HG02571 (cell line): ENCODE data around the gene PCCA.

ENCODE experiments used
- ATAC-seq: cut with Tn5 transposase; IDR thresholded peaks from one replicate; pipeline ENCODE4 v1.9.1; 2021; ENCODE audit warnings: mild to moderate bottlenecking, moderate library complexity; ENCODE audit not compliant: unreplicated experiment

Gene PCCA

GRCh38 chr13:100491164-100491842, 402.4 kb downstream of the PCCA start:
- ATAC-seq: no peak

DNA sequence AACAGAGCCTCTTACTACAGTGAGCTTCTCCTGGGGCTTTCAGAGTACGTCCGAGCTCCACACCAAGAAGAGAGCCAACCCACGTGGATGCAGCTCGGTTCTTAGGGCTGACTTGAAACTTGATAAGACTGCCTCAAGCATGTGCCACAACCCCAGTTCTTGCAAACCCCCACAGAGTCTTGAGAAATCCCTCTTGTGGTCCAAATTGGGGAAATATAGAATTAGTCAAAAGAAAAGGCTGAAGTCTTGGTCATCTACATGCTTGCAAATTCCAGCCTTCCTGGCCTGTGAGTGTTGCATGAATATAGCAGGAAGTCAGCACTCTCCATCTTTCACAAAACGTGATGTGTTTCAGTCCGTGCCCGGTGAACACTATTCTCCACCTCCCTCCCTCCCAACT, 404.5 kb downstream of the PCCA start:
- ATAC-seq: no peak

DNA sequence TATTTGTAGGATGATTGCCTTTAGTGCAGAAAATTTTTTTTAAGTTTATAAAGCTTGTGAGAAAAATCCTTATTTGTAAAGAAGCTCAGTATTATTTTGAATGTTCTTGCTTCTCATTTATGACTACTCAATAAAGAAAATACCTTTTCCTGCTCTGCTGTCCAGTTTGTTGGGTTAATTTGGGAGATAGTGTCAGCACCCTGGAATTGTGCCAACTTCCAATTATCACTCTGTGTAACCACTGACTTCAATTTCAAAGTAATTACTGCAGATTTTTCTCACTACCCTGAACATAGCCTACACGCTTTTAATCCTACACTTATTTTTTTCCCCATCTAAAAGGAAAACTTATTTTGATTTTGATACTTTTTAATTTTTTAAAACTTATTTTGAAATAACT, 406.6 kb downstream of the PCCA start:
- no peak for ATAC-seq

DNA sequence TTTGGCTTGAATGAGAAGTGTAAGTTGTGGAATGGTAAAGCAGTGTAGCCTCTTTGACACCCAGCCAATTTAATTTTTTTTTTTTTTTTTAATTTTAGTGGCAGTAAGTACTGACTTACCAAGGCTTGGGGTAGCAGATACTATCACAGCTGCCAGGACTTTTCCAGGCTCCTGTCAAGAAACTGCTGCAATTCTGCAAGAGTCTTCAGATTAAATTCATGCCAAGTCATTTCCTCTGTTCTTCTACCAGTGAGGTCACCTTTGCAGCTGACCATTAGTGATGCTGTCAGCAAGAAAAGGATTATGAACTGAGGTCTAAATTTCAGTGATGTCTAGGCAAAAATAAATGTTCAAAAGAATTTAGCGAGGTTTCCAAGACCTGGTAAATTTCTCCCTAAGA, 408.5 kb downstream of the PCCA start:
- ATAC-seq: no peak

- no peak for ATAC-seq
These were observed 413.6 kb downstream of the PCCA start for GRCh38 chr13:100502446-100502845.

GRCh38 chr13:100503622-100504021, 414.7 kb downstream of the PCCA start:
- no peak for ATAC-seq

GRCh38 chr13:100506154-100506553, 417.3 kb downstream of the PCCA start:
- peak; percentile 87 for ATAC-seq

GRCh38 chr13:100506600-100507422, 417.9 kb downstream of the PCCA start:
- no peak for ATAC-seq

GRCh38 chr13:100508455-100508854, 419.6 kb downstream of the PCCA start:
- ATAC-seq: no peak

DNA sequence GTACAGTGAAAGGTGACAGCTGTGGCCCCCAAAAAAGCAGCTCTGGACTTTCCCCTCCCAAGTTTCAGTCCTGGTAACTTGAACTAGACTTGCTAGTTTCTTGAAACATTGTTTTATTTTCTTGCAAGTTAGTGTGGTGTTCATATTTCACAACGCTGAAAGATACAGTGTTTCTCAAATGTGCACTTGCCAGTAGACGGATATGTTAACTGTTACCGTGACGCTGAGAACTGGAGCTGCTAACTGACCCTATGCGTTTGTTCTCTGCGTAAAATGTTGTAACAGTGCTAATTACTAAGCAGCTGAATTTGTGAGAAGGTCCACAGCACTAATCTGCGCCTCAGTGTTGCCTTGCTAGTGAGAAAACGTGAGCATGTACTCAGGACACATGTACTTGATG, 420.1 kb downstream of the PCCA start:
- no peak for ATAC-seq

GRCh38 chr13:100510208-100510957, 421.5 kb downstream of the PCCA start:
- no peak for ATAC-seq

DNA sequence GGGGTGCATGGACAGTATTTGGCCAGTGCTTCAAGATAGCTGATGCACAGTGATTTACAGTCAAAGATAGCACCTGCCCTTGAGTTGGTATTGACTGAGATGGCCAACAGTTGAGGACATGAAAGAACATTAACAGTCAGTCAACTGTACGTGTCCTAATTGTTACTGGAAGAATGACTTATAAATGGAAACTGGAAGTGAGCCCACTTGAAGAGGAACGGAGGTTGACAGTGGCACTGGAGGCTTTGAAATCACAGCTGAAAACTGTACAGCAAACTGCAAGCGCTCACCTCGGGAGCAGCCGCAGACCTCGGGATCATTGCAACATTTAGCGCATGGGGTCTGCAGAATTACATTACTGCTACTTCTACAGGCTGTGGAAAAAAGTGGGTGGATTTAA, 422.6 kb downstream of the PCCA start:
- ATAC-seq: no peak

DNA sequence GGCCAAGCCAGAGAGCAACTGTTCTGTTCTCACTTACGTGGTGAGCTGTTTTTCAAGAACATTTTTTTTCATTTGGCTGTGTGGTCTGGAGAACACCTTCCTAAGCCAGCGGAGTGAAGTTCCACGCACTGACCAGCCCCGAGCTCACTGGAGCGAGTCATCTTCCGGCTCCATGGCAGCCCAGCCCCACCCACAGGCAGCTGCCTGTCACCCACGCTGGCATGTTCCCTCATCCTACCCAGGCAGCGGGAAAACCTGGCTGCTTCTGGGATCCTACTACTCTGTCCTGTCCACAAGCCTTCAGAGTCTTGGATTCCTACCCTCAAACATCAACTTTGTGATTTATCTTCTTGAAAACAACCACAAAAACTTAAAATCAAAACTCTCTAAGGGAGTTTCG, 423.5 kb downstream of the PCCA start:
- no peak for ATAC-seq

- no peak for ATAC-seq
These were observed 424.3 kb downstream of the PCCA start for GRCh38 chr13:100513171-100513570.

GRCh38 chr13:100513987-100514670, 425.2 kb downstream of the PCCA start:
- ATAC-seq: no peak

- ATAC-seq: peak; percentile 95
These were observed 426.0 kb downstream of the PCCA start for GRCh38 chr13:100514788-100515409.

DNA sequence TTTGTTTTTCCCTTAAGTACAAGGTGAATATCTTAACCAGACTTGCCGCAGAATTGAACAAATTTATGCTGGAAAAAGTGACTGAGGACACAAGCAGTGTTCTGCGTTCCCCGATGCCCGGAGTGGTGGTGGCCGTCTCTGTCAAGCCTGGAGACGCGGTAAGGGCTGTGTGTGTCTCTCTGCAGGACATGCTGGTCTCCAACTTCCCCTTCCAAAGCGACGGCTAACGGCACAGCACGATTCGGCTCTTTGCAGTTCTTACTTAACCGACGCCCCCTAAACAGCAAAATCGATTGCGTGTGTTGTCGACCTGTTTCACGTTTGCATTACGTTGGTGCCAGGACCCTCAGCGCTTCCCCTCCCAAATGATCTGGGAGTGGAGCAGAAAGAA, 426.5 kb downstream of the PCCA start:
- no peak for ATAC-seq

DNA sequence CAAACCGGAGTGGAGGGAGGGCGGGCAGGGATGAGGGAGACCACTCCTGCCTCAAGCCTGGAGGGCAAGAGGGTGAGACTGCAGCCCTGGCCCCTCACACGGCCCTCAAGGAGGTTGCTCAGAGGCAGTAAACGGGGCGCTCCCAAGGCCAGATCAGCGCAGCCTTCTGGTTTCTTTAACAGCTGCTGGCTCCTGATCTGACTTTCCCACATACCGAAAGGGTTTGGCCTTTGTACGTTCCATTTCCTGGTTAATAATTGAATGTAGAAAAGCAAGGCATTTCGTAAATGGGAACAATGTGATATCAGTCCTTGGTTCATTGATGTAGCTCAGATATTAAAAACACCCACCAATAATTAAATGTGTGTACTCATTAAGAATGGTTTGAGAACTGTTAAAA, 428.2 kb downstream of the PCCA start:
- ATAC-seq: no peak

- no peak for ATAC-seq
These were observed 428.8 kb downstream of the PCCA start for GRCh38 chr13:100517728-100518127.

GRCh38 chr13:100518394-100519062, 429.6 kb downstream of the PCCA start:
- ATAC-seq: no peak
